ENCODE measurements around the gene SMDT1. TPM values are rescaled to one million over a fixed set of nuclear protein-coding genes. Genes with fewer than 3 reads are reported as not detected.

Gene SMDT1
- total RNA-seq, 1 experiment from 2014 or later = 44.6 TPM

GRCh38 chr22:42072606-42073330 lies 6.7 kb upstream of the SMDT1 start:
- intact Hi-C loops (cut with micrococcal nuclease; ENCODE audit: unreplicated experiment) = loop anchor here (5.0 kb wide), 1 partner anchor 105 kb away; the partner anchor contains the start of gene SEPTIN3
- Histone ChIP-seq H3K4me3 (ENCODE audit: low read depth in 2 of 2, low read length in 2 of 2) (no peak overlapping the region), H3K27me3 (ENCODE audit: control insufficient read depth, insufficient read depth, low read length) (no peaks in the 10 kb centered on the region), H3K4me1 (ENCODE audit: control insufficient read depth, insufficient read depth, low read length) (no peaks in the 10 kb centered on the region), H3K27ac (ENCODE audit: low read length) (no peak overlapping the region), H3K9me3 (ENCODE audit: control insufficient read depth, insufficient read depth, low read depth, low read length) (no peaks in the 10 kb centered on the region), H3K36me3 (ENCODE audit: control insufficient read depth, insufficient read depth, low read length) (no peaks in the 10 kb centered on the region)
- TF ChIP-seq POLR2AphosphoS5 (IDR thresholded peaks at IDR 0.05; ENCODE audit: low read depth, low read length) = no peak
- TF ChIP-seq TCF7L2 (IDR thresholded peaks at IDR 0.05; ENCODE audit: low read depth, low read length) = no peak
- no peak for TF ChIP-seq CTCF (IDR thresholded peaks at IDR 0.05)
- TF ChIP-seq SIN3A (IDR thresholded peaks at IDR 0.05; ENCODE audit: borderline replicate concordance, insufficient read depth, low read depth, low read length) = no peak
- TF ChIP-seq REST (IDR thresholded peaks at IDR 0.05; ENCODE audit: insufficient read depth in 1 of 2, low read depth in 2 of 2, low read length in 1 of 2) = no peak
- DNase-seq (ENCODE audit: low read depth, low spot score) (no peak), ATAC-seq (no peak)
- BruUV-seq (replicated peaks) = no TSS peak
- ChIA-PET POLR2A (no interaction called here), CTCF (no interaction called here)
- in situ Hi-C loops (cut with HindIII; ENCODE audit: low pct_unique_long_range_greater_than_20kb, low sequenced_read_pairs) = no loop called here

GRCh38 chr22:42073621-42074041 lies 5.9 kb upstream of the SMDT1 start:
- no peak overlapping the region for H3K4me3 ChIP-seq (ENCODE audit: low read depth in 2 of 2, low read length in 2 of 2)
- ChIA-PET CTCF (no interaction called here), POLR2A (no interaction called here)
- H3K9me3 ChIP-seq (ENCODE audit: control insufficient read depth, insufficient read depth, low read depth, low read length) = no peaks in the 10 kb centered on the region
- ATAC-seq (no peak), DNase-seq (ENCODE audit: low read depth, low spot score) (no peak)
- TF ChIP-seq REST (IDR thresholded peaks at IDR 0.05; ENCODE audit: insufficient read depth in 1 of 2, low read depth in 2 of 2, low read length in 1 of 2) (no peak), TCF7L2 (IDR thresholded peaks at IDR 0.05; ENCODE audit: low read depth, low read length) (no peak), CTCF (IDR thresholded peaks at IDR 0.05) (no peak), SIN3A (IDR thresholded peaks at IDR 0.05; ENCODE audit: borderline replicate concordance, insufficient read depth, low read depth, low read length) (no peak), POLR2AphosphoS5 (IDR thresholded peaks at IDR 0.05; ENCODE audit: low read depth, low read length) (no peak)
- H3K36me3 ChIP-seq (ENCODE audit: control insufficient read depth, insufficient read depth, low read length) = no peaks in the 10 kb centered on the region
- H3K4me1 ChIP-seq (ENCODE audit: control insufficient read depth, insufficient read depth, low read length) = peaks cover 2% of the 10 kb centered on the region
- in situ Hi-C loops (cut with HindIII; ENCODE audit: low pct_unique_long_range_greater_than_20kb, low sequenced_read_pairs) (no loop called here), intact Hi-C loops (cut with micrococcal nuclease; ENCODE audit: unreplicated experiment) (loop anchor here (5.0 kb wide), 1 partner anchor 106 kb away; the partner anchor contains the start of gene SEPTIN3)
- BruUV-seq (replicated peaks) = no TSS peak
- no peaks in the 10 kb centered on the region for H3K27me3 ChIP-seq (ENCODE audit: control insufficient read depth, insufficient read depth, low read length)
- H3K27ac ChIP-seq (ENCODE audit: low read length) = no peak overlapping the region
